Caco-2 (cell line): Measurements from ENCODE around the gene UNC79. TPM values are rescaled to one million over a fixed set of nuclear protein-coding genes. Genes with fewer than 3 reads are reported as not detected.

Experiments used
- BruUV-seq: library from RNA; stranded (reverse); fragments of 400-500 nt; replicated peaks from 2 replicates; lab custom pipeline; 2021; lab: Mats Ljungman, UMichigan
- CTCF ChIA-PET: fragments of 300-600 bp; sonication (Branson Sonifier 250); formaldehyde crosslinking; loops from one replicate; lab custom pipeline; 2022; ENCODE audit warnings: antibody characterized with exemption; lab: Charles Lee
- POLR2A ChIA-PET: fragments of 300-600 bp; sonication (Branson Sonifier 250); formaldehyde crosslinking; loops from one replicate; lab custom pipeline; 2022; ENCODE audit warnings: antibody characterized with exemption; lab: Charles Lee
- DNase-seq, 2 experiments: peaks; one replicate each; pipeline versions ENCODE4 v3.0.0 to v3.0.0-alpha.2; 2020 to 2022
- H3K27me3 ChIP-seq: replicated peaks from 2 replicates; pipeline ENCODE4 v1.6.0; 2011; ENCODE audit warnings: low read length; ENCODE audit not compliant: control insufficient read depth, insufficient read depth
- H3K36me3 ChIP-seq: 2 replicates; pipeline ENCODE4 v1.5.1; 2011; ENCODE audit warnings: low read length; ENCODE audit not compliant: control insufficient read depth, insufficient read depth
- H3K4me1 ChIP-seq: fragments of 250-450 bp; sonication (Bioruptor Pico); 2 replicates; pipeline ENCODE4 v1.5.1; 2020; ENCODE audit warnings: mild to moderate bottlenecking
- H3K4me3 ChIP-seq: 2 replicates; pipeline ENCODE4 v1.5.1; 2011; ENCODE audit warnings: low read depth, mild to moderate bottlenecking, control low read depth, low read length
- H3K9me3 ChIP-seq: fragments of 250-450 bp; sonication (Bioruptor Pico); 2 replicates; pipeline ENCODE4 v1.5.1; 2020; ENCODE audit warnings: mild to moderate bottlenecking, moderate library complexity
- H3K27ac Mint-ChIP-seq: one replicate; pipeline ENCODE4 v1.8.0; 2022; ENCODE audit warnings: mixed read lengths; ENCODE audit not compliant: unreplicated experiment
- H3K27me3 Mint-ChIP-seq: one replicate; pipeline ENCODE4 v1.8.0; 2022; ENCODE audit warnings: mixed read lengths; ENCODE audit not compliant: insufficient read depth, unreplicated experiment
- H3K36me3 Mint-ChIP-seq: one replicate; pipeline ENCODE4 v1.8.0; 2022; ENCODE audit warnings: mild to moderate bottlenecking, mixed read lengths; ENCODE audit not compliant: insufficient read depth, unreplicated experiment
- H3K4me1 Mint-ChIP-seq: one replicate; pipeline ENCODE4 v1.8.0; 2022; ENCODE audit warnings: low read depth, mixed read lengths; ENCODE audit not compliant: unreplicated experiment
- H3K4me3 Mint-ChIP-seq: one replicate; pipeline ENCODE4 v1.8.0; 2022; ENCODE audit warnings: mild to moderate bottlenecking, moderate library complexity, mixed read lengths; ENCODE audit not compliant: unreplicated experiment
- H3K9me3 Mint-ChIP-seq: one replicate; pipeline ENCODE4 v1.8.0; 2022; ENCODE audit warnings: mixed read lengths; ENCODE audit not compliant: unreplicated experiment
- intact Hi-C: fragments of 100-400 bp; cut with micrococcal nuclease; formaldehyde crosslinking; loops from one replicate; pipeline ENCODE4 v1.10.0; 2022; ENCODE audit not compliant: unreplicated experiment
- total RNA-seq: library from RNA; stranded (reverse); gene quantifications from 2 replicates; pipeline ENCODE4 v1.2.3, GENCODE V29; 2022
- TF ChIP-seq, protein P1 (sequence below), 2 experiments: fragments of 200-600 bp in 1 of 2; IDR thresholded peaks; 1 replicate in 1 of 2; 2 replicates in 1 of 2; pipeline versions ENCODE4 v1.5.1 to v1.8.0; 2011 to 2022; ENCODE audit warnings: antibody characterized with exemption in 1 of 2, control low read depth in 1 of 2, inconsistent platforms in 1 of 2, low read depth in 1 of 2, low read length in 1 of 2, mild to moderate bottlenecking in 1 of 2, moderate library complexity in 1 of 2; ENCODE audit not compliant: insufficient read depth in 1 of 2, severe bottlenecking in 1 of 2, unreplicated experiment in 1 of 2

The UNC79 gene
- total RNA-seq, 1 experiment from 2014 or later: 0.07 TPM

DNA sequence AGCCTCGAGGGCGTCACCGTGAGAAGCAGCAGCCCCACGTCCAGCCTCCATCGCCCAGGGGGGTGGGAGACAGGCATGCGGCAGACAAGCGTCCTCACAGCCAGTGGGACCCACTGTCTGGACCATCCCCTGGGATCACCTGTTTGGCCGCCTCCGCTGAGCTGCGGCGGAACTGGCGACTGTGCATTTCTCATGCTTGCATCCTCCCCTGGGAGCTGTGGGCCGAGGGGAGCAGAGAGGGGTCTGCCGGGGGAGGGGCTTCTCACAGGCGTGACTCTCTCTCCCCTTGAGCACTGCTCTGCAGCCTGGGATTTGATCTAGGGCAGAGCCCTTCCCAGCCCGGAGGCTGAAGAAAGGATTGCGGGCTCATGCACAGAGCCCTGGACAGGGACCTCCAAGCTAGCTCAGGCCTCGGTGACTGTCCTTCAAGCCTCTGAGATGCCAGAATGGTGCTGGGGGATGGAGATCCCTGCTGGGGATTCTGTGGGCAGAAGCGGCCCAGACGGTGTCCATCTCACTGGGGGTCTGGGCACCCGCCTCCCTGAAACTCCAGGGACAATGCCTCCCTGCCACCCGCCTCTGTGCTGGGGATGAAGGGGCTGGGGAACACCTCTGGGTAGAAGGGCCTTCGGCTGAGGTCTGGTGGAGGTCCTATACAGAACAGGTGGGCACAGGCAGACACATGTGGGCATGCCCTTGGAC is 296.5 kb downstream of the UNC79 start:
- CTCF ChIA-PET: no interaction called here
- no TSS peak for BruUV-seq
- Mint-ChIP-seq H3K36me3 (no peaks in the 10 kb centered on the region), H3K9me3 (no peaks in the 10 kb centered on the region), H3K27me3 (no peaks in the 10 kb centered on the region), H3K27ac (no peak overlapping the region), H3K4me3 (no peak overlapping the region), H3K4me1 (no peaks in the 10 kb centered on the region)
- POLR2A ChIA-PET: no interaction called here
- Histone ChIP-seq H3K27me3 (no peaks in the 10 kb centered on the region), H3K4me1 (no peaks in the 10 kb centered on the region), H3K9me3 (no peaks in the 10 kb centered on the region), H3K36me3 (no peaks in the 10 kb centered on the region), H3K4me3 (no peak overlapping the region)
- no peak for DNase-seq
- intact Hi-C loops: no loop called here
- TF ChIP-seq, protein P1, sequence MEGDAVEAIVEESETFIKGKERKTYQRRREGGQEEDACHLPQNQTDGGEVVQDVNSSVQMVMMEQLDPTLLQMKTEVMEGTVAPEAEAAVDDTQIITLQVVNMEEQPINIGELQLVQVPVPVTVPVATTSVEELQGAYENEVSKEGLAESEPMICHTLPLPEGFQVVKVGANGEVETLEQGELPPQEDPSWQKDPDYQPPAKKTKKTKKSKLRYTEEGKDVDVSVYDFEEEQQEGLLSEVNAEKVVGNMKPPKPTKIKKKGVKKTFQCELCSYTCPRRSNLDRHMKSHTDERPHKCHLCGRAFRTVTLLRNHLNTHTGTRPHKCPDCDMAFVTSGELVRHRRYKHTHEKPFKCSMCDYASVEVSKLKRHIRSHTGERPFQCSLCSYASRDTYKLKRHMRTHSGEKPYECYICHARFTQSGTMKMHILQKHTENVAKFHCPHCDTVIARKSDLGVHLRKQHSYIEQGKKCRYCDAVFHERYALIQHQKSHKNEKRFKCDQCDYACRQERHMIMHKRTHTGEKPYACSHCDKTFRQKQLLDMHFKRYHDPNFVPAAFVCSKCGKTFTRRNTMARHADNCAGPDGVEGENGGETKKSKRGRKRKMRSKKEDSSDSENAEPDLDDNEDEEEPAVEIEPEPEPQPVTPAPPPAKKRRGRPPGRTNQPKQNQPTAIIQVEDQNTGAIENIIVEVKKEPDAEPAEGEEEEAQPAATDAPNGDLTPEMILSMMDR (IDR thresholded peaks at IDR 0.05; ENCODE audit: insufficient read depth in 1 of 2, low read depth in 1 of 2, low read length in 1 of 2, severe bottlenecking in 1 of 2, unreplicated experiment in 1 of 2): no peak

DNA sequence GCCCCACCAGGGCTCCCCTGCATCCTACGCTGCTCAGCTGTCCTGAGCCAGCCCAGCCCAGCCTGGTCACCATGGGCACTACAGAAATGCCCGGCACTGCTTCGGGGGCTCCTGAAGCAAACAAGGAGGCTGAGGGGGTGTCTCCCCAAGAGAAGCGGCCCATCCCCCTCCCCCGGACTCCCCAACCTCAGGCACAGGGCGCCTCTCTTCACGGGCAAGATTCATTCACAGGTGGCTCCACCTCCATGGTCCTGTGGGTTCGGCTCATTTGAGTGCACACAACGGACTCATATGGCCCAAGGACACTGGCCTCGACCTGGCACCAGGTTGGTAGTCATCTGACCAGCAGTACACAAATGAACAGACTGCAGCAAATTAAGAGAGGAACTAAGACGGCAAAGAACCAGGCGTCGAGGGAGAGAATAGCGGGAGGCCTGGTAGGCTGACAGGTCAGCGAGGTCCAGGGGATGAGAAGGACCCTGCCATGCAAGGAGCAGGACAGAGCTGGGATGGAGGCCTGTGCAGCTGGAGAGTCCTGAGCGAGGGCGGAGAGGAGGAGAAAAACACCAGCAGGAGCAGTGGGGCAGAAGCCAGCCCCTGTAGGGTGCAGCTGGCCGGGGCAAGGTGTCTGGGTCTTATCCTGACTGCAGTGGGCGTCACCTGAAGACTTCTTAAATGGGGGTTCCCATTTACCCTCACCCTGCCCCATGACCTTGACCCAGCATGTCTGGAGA is 297.3 kb downstream of the UNC79 start:
- intact Hi-C loops: no loop called here
- H3K9me3 Mint-ChIP-seq: no peaks in the 10 kb centered on the region
- CTCF ChIA-PET: no interaction called here
- no peak for DNase-seq
- no peaks in the 10 kb centered on the region for H3K36me3 Mint-ChIP-seq
- no peak overlapping the region for H3K4me3 Mint-ChIP-seq
- no peaks in the 10 kb centered on the region for H3K36me3 ChIP-seq
- H3K27ac Mint-ChIP-seq: no peak overlapping the region
- TF ChIP-seq, protein P1 (IDR thresholded peaks at IDR 0.05; ENCODE audit: insufficient read depth in 1 of 2, low read depth in 1 of 2, low read length in 1 of 2, severe bottlenecking in 1 of 2, unreplicated experiment in 1 of 2): no peak
- no TSS peak for BruUV-seq
- no peaks in the 10 kb centered on the region for H3K4me1 Mint-ChIP-seq
- no peaks in the 10 kb centered on the region for H3K27me3 Mint-ChIP-seq
- no peaks in the 10 kb centered on the region for H3K4me1 ChIP-seq
- no peak overlapping the region for H3K4me3 ChIP-seq
- POLR2A ChIA-PET: no interaction called here
- no peaks in the 10 kb centered on the region for H3K9me3 ChIP-seq
- no peaks in the 10 kb centered on the region for H3K27me3 ChIP-seq

DNA sequence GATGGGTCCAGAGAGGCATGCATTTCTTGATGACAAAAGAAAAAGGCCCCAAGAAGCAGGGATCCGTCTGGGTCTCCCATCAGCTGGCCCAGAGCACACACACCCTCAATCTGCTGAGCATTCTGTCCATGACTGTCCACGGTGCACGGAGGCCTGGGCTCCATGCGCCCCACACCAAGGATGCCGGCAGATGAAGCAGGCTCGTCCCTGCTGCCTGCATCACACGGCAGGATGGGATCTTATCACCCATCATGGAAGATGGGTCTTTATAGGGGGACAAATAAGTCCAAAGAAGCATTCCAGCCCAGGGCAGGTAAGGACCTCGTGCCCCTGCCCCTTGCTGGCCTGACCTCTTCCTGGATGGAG is 297.9 kb downstream of the UNC79 start:
- Histone ChIP-seq H3K36me3 (no peaks in the 10 kb centered on the region), H3K4me1 (no peaks in the 10 kb centered on the region), H3K27me3 (no peaks in the 10 kb centered on the region), H3K9me3 (no peaks in the 10 kb centered on the region), H3K4me3 (no peak overlapping the region)
- Mint-ChIP-seq H3K27ac (no peak overlapping the region), H3K27me3 (no peaks in the 10 kb centered on the region), H3K4me1 (no peaks in the 10 kb centered on the region), H3K4me3 (no peak overlapping the region), H3K36me3 (no peaks in the 10 kb centered on the region), H3K9me3 (no peaks in the 10 kb centered on the region)
- DNase-seq: no peak
- intact Hi-C loops: no loop called here
- ChIA-PET POLR2A (no interaction called here), CTCF (no interaction called here)
- TF ChIP-seq, protein P1 (IDR thresholded peaks at IDR 0.05; ENCODE audit: insufficient read depth in 1 of 2, low read depth in 1 of 2, low read length in 1 of 2, severe bottlenecking in 1 of 2, unreplicated experiment in 1 of 2): no peak
- BruUV-seq: no TSS peak
